GM06990 (cell line): ENCODE measurements around the gene PRKN.

Source experiments
- DNase-seq: peaks from one replicate; pipeline ENCODE4 v3.0.0-alpha.2; 2011; ENCODE audit not compliant: insufficient read length; ENCODE audit errors: extremely low read depth
- H3K27me3 ChIP-seq: replicated peaks from 2 replicates; pipeline ENCODE4 v1.6.0; 2011; ENCODE audit warnings: low read length; ENCODE audit not compliant: control insufficient read depth, insufficient read depth
- H3K36me3 ChIP-seq: 2 replicates; pipeline ENCODE4 v1.5.1; 2011; ENCODE audit warnings: low read length; ENCODE audit not compliant: control insufficient read depth, insufficient read depth
- H3K4me3 ChIP-seq: replicated peaks from 2 replicates; pipeline ENCODE4 v1.5.1; 2011; ENCODE audit warnings: low read depth, mild to moderate bottlenecking, control low read depth, low read length
- TF ChIP-seq, protein P1 (sequence below): IDR thresholded peaks from 2 replicates; pipeline ENCODE4 v1.5.1; 2011; ENCODE audit warnings: low read length, control low read depth, mild to moderate bottlenecking, inconsistent platforms; ENCODE audit not compliant: insufficient read depth, poor library complexity, severe bottlenecking

The PRKN gene

GRCh38 chr6:161679980-161680538 lies 1047.5 kb downstream of the PRKN start:
- TF ChIP-seq, protein P1, sequence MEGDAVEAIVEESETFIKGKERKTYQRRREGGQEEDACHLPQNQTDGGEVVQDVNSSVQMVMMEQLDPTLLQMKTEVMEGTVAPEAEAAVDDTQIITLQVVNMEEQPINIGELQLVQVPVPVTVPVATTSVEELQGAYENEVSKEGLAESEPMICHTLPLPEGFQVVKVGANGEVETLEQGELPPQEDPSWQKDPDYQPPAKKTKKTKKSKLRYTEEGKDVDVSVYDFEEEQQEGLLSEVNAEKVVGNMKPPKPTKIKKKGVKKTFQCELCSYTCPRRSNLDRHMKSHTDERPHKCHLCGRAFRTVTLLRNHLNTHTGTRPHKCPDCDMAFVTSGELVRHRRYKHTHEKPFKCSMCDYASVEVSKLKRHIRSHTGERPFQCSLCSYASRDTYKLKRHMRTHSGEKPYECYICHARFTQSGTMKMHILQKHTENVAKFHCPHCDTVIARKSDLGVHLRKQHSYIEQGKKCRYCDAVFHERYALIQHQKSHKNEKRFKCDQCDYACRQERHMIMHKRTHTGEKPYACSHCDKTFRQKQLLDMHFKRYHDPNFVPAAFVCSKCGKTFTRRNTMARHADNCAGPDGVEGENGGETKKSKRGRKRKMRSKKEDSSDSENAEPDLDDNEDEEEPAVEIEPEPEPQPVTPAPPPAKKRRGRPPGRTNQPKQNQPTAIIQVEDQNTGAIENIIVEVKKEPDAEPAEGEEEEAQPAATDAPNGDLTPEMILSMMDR: no peak
- Histone ChIP-seq H3K36me3 (no peaks in the 10 kb centered on the region), H3K27me3 (no peaks in the 10 kb centered on the region), H3K4me3 (no peak overlapping the region)
- DNase-seq: no peak

DNA sequence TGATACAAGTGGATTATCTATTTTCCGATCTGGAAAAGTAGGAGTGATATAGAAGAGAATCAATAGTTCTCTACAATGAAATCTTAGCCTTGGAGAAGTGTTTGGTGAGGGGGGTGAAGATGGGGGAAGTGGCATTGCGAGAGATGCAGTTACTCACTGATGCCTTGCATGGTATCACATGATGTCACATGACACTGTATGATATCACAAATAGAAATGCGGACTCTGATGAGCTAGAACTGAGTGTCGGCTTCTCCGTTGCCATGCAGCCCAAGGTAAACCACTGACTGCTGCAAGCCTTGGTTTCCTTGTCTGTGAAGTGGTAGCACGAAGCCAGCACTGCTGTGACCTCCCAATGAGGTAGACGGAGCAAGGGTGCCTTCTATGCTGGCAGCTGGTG lies 1050.4 kb downstream of the PRKN start:
- H3K4me3 ChIP-seq: no peak overlapping the region
- H3K27me3 ChIP-seq: no peaks in the 10 kb centered on the region
- H3K36me3 ChIP-seq: no peaks in the 10 kb centered on the region
- no peak for DNase-seq
- TF ChIP-seq, protein P1: no peak

DNA sequence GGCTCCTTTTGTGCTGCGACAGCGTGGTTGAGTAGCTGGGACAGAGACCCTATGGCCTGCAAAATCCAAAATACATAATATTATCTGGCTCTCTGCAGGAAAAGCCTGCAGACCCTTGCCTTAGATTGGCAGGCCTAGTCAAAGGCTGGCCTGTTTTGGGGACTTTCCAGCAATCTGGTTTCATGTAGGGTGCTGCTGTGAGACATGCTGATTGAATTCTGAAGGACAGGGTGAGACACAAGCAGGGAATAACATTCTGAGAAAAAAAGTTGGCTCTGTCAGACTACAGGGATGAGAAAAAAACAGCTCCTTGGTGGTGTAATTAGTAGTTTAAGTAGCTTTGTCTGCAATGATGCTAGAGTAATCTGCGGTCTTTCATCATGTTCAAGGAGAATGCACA lies 1051.0 kb downstream of the PRKN start:
- Histone ChIP-seq H3K4me3 (no peak overlapping the region), H3K27me3 (no peaks in the 10 kb centered on the region), H3K36me3 (no peaks in the 10 kb centered on the region)
- no peak for DNase-seq
- TF ChIP-seq, protein P1: no peak

DNA sequence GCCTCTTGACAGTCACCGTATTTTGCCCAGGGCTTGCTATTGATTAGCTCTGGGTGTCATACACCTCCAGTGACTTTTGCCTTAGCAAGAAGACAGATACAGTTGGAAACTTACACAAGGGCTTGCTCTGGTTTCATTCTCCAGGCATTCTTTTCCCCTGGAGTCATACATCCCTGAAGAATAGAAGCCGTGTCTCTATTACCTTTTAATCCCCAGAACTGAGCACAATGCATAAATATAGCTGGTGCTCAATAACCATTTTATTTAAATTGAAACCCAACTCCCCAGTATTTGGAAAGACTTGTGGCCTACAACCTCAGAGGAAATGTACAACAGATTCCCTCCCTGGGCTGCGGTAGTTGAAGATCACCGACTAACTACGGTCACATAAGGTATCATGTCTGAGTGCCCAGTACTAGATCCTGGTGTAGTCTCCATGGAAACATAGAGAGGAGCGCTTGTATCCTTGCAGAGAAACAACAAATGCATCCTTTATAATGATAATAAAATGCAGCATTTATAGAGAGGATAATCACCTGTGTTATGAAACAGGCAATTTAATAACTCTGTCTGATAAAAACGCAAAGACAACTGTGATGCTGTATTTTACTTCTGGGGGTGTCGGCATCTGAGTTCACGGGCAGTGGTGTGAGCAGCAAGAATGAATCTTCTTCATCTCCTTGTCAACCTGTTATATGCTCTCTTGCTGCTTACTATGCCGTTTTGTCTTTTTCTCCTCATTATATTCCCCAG lies 1052.5 kb downstream of the PRKN start:
- no peaks in the 10 kb centered on the region for H3K27me3 ChIP-seq
- TF ChIP-seq, protein P1: no peak
- H3K36me3 ChIP-seq: no peaks in the 10 kb centered on the region
- no peak overlapping the region for H3K4me3 ChIP-seq
- DNase-seq: no peak

DNA sequence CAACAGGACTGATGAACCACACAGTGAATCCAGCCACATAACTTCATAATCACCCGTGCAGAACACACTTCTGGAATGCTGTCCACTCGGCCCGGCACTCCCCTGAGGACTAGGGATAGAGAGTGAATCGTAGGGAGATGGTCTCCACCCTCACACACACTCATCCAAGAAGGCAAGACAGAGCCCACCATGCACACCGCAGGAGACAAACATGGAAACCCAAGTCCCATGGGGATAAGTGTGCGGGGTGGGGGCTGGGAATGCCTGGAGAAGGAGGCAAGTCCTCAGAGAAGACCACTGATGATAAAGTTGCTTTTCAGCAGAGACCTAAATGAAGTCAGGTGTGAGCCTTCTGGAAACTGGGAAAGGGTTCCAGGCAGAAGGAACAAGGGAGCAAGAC lies 1054.5 kb downstream of the PRKN start:
- no peak for DNase-seq
- Histone ChIP-seq H3K36me3 (no peaks in the 10 kb centered on the region), H3K27me3 (no peaks in the 10 kb centered on the region), H3K4me3 (no peak overlapping the region)
- TF ChIP-seq, protein P1: no peak
